ENCODE data around the gene TTN. TPM values are rescaled to one million over a fixed set of nuclear protein-coding genes. Genes with fewer than 3 reads are reported as not detected.

The TTN gene
- total RNA-seq, 1 donor from 2014 or later: 4,176 TPM

DNA sequence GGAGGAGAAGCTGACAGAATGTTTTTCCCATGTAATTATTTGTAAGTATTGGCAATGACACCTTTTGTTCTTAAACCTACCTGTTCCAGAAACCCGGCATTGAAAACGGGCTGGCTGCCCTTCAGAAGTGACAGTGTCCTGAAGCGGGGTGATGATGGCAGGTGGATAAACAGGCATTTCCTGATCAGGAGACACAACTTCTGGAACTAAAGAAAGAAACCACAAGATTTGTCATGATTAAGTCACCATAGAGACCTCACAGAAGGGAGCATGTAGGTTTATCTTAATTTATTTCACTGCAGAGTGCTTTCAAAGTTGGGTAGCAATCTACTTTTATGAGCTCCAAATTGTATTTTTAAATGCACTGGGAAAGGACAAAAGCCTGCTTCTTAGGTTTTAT is 43.1 kb downstream of the TTN start:
- intact Hi-C loops (cut with DNase I): no loop called here
- no peak for DNase-seq (ENCODE audit: low spot score)

- intact Hi-C loops (cut with DNase I): no loop called here
- DNase-seq (ENCODE audit: low spot score): no peak
Observed at GRCh38 chr2:178761759-178762371, 45.4 kb downstream of the TTN start.

GRCh38 chr2:178756843-178757242 is 50.4 kb downstream of the TTN start:
- intact Hi-C loops (cut with DNase I): no loop called here
- DNase-seq (ENCODE audit: low spot score): no peak

DNA sequence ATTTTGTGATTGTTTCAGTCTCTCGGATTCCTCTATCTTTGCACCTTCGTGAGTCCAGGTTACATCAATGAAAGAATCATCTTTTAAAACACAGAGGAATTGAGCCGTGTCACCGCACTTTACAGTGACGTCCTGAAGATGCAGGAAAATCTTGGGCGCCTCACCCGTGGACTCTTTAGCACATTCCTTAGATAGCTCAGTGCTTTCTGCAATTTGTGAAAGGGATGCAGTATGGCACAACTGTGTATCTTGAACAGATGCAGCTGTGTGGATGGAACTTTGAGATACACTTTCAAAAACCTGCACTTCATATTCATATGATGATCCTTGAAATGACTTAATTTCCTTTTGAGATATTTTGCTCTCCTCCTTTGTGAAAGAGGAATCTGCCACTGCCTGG is 50.9 kb downstream of the TTN start:
- intact Hi-C loops (cut with DNase I): no loop called here

GRCh38 chr2:178747767-178748166 is 59.5 kb downstream of the TTN start:
- intact Hi-C loops (cut with DNase I): no loop called here

More for the DNA sequence above, 50.9 kb downstream of the TTN start:
- no peak for DNase-seq (ENCODE audit: low spot score)

GRCh38 chr2:178734518-178734917 is 72.7 kb downstream of the TTN start:
- no peak for DNase-seq (ENCODE audit: low spot score)
- intact Hi-C loops (cut with DNase I): no loop called here

More at GRCh38 chr2:178747767-178748166, 59.5 kb downstream of the TTN start:
- DNase-seq (ENCODE audit: low spot score): no peak

GRCh38 chr2:178733975-178734374 is 73.2 kb downstream of the TTN start:
- intact Hi-C loops (cut with DNase I): no loop called here
- DNase-seq (ENCODE audit: low spot score): no peak

- intact Hi-C loops (cut with DNase I): no loop called here
- no peak for DNase-seq (ENCODE audit: low spot score)
Observed at GRCh38 chr2:178732913-178733312, 74.3 kb downstream of the TTN start.

DNA sequence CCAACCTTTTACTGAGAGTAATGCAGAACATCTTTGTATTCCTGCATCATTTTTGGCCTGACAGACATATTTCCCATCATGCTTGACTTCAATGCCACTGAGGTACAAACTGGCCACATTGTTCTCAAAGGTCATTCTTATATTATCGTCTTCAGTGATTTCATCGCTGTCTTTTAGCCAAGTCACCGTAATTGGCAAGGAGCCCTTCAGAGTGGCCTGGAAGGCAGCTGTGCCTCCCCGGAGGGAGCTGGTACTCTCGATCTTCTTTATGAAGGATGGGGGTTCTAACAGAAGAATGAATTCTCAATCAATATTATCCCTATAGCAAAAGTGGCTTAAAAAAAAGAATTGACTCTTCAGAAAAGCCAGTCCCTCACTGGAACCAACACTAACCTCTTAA is 75.9 kb downstream of the TTN start:
- intact Hi-C loops (cut with DNase I): no loop called here
- DNase-seq (ENCODE audit: low spot score): no peak

- intact Hi-C loops (cut with DNase I): no loop called here
- DNase-seq (ENCODE audit: low spot score): no peak
Observed at GRCh38 chr2:178730049-178730448, 77.2 kb downstream of the TTN start.

DNA sequence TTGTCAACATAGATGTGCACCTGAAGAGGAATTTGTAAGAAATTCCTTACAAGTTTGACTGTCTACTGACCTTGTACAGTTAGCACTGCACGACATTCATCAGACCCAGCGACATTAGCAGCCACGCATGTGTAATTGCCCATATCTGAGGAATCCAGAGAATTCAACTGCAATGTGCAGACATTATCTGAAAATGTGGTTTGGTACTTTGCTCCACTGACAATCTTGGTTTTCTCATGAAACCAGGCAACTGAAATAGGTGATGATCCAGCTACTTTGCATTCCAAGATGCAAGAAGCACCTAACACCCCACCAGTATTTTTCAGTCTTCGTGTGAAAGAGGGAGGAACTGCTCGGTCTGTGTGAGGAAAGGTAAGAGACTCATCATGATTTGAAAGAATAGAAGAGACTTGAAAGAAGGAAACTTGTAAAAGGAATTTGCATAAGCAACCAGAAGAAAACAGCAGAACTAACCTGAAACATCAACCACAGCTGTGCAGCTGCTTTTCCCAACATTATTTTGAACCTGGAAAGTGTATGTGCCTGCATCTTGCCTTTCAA is 83.4 kb downstream of the TTN start:
- intact Hi-C loops (cut with DNase I): no loop called here
- no peak for DNase-seq (ENCODE audit: low spot score)

GRCh38 chr2:178722296-178722695 is 84.9 kb downstream of the TTN start:
- intact Hi-C loops (cut with DNase I): no loop called here
- DNase-seq (ENCODE audit: low spot score): no peak

- intact Hi-C loops (cut with DNase I): no loop called here
Observed at GRCh38 chr2:178718988-178719387, 88.2 kb downstream of the TTN start.

GRCh38 chr2:178718283-178718682 is 88.9 kb downstream of the TTN start:
- intact Hi-C loops (cut with DNase I): no loop called here
- no peak for DNase-seq (ENCODE audit: low spot score)

More at GRCh38 chr2:178718988-178719387, 88.2 kb downstream of the TTN start:
- DNase-seq (ENCODE audit: low spot score): no peak

DNA sequence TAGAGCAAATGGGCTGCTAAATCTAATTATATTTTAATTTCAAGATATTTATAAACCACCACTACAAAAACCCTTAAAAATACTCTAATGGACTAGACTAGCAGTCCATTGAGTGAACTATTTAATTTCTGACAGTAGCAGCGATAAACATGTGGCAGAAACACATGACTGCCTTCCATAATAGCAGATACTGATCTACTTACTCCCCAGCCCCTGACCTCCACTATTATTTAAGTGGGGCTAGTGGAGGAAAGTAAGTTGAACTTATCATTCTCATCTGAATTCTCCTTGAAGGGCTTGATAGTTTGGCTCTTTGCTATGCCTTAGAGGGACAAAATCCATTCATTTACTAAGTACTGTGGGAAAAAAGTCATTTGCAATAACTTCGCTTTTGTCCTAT is 90.8 kb downstream of the TTN start:
- DNase-seq (ENCODE audit: low spot score): no peak
- intact Hi-C loops (cut with DNase I): no loop called here

DNA sequence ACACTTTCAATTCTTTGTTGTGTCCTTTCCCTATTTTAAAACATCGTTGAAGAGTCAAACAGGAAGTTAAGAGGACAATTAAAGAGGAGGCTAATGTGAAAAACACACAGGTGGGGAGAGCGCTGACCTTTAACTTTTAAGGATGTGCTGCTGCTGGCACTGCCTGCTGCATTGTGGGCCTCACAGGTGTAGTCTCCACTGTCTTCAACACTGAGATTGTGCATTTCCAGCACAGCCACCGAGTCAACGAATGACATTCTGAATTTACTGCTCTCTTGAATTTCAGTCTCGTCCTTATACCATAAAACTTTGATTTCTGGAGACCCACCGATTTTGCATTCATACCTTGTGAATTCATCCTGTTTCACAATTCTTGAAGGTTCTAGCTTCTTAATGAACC is 91.9 kb downstream of the TTN start:
- no peak for DNase-seq (ENCODE audit: low spot score)
- intact Hi-C loops (cut with DNase I): no loop called here

DNA sequence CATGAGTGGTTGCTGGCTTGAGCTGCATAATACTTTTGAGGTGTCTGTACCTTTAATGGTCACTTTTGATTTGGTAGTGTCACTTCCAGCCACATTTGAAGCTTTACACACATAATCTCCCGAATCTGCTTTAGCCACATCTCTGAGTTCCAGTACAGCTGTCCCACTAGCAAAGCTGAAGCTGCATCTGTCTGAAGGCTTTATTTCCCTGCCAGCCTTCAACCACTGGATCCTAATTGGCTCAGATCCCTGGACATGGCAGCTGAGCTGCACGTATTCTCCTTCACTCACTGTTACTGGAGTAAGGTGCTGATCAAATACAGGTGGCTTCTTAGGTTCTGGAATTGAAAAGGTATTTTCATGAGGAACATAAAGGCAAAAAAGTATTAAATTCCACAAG is 99.7 kb downstream of the TTN start:
- no peak for DNase-seq (ENCODE audit: low spot score)

DNA sequence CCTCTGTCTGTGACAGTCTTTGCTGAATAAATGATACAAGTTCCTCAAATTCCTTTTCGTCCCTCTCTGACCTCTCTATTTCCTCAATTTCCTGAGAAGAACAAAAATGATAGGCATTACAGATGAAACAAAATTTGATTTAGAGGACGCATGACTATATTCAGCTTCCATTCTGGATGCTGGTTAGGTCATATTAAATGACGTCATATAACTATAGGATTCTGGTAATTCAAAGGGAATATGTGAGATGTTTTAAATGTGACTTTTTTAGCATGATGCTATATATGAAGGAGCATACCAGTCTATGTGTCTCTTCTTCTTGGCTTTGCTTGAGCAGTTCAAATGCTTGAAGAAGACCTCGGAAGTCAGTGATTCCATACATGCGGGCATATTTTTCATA is 102.3 kb downstream of the TTN start:
- intact Hi-C loops (cut with DNase I): no loop called here
- DNase-seq (ENCODE audit: low spot score): no peak

More for the DNA sequence above, 99.7 kb downstream of the TTN start:
- intact Hi-C loops (cut with DNase I): no loop called here

DNA sequence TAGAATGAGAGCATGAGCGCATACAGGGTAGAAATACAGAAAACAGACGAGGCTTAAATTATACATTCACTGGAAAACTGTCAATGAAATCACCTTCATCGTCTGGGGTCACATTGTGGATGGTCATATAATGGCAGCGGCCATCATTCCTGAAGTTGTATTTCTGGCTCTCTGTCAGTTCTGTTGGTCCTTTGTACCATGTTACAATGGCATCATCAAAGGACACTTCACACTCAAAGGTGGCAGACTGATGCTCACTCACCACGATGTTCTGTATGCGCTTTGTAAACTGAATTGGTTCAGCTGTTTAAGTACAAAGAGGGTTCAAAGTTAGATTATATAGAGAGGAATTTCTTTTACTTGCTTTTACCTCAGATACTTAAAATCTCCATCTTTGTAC is 104.9 kb downstream of the TTN start:
- intact Hi-C loops (cut with DNase I): no loop called here
- no peak for DNase-seq (ENCODE audit: low spot score)

DNA sequence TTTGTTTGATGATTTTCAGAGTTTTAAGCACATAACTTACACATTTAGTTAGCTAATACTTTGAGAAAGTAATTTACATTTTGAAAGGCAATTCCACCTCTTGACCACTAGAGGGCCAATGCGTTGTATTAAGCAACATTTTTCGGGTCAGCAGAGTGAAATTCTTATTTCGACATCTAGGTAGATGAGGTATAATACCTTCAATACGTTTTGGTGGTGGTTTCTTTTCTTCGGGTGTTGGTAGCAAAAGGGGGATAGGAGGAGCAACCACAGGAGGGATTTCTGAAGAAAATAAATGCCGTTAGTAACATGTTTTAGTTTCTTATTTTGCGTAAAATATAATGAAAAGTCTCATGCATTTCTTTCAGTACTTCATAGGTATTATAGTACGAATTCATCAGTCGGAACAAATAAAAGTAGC is 106.3 kb downstream of the TTN start:
- no peak for DNase-seq (ENCODE audit: low spot score)
- intact Hi-C loops (cut with DNase I): no loop called here

DNA sequence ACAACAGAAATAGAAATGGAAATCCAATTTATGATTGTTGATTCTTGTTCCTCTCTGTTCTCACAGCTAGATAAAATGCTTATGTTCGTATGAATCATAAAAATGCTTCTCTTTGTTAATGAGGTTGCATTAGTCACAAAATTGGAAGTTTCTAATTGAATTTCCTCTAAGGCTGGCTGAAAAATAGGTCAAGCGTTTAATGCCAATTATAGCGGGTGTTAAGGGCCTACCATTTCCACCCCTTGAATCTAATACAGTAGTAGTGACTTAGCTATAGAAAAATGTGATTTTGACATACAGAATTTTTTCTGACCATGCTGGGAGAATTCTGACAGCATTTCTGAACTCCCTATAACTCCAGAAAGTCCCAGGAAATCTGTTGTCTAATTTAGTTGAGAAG is 107.1 kb downstream of the TTN start:
- intact Hi-C loops (cut with DNase I): no loop called here

GRCh38 chr2:178692845-178693244 is 114.4 kb downstream of the TTN start:
- DNase-seq (ENCODE audit: low spot score): no peak
- intact Hi-C loops (cut with DNase I): no loop called here

More for the DNA sequence above, 107.1 kb downstream of the TTN start:
- no peak for DNase-seq (ENCODE audit: low spot score)

Measured in cardiac septum (tissue), 1 donor.